Measurements from ENCODE around the gene CD96. TPM values are rescaled to one million over a fixed set of nuclear protein-coding genes. Genes with fewer than 3 reads are reported as not detected.

CD96 gene
- total RNA-seq, 1 donor from 2014 or later = 0.61 TPM

- H3K4me1 Mint-ChIP-seq (ENCODE audit: low read depth, unreplicated experiment) = peaks cover 33% of the 10 kb centered on the region
- H3K4me3 Mint-ChIP-seq (ENCODE audit: unreplicated experiment) = no peak overlapping the region
- FAIRE-seq (peak; percentile 55), DNase-seq (ENCODE audit: low read depth) (peak; percentile 66)
- no peaks in the 10 kb centered on the region for H3K79me2 ChIP-seq (ENCODE audit: insufficient read depth, low read length)
- H3K4me3 ChIP-seq (ENCODE audit: insufficient read depth, low read depth, low read length) = no peak overlapping the region
- no peaks in the 10 kb centered on the region for H4K20me1 ChIP-seq (ENCODE audit: insufficient read depth, low read length)
- H3K9me3 ChIP-seq (ENCODE audit: insufficient read depth, low read depth, low read length) = no peaks in the 10 kb centered on the region
- no peaks in the 10 kb centered on the region for H3K9me3 Mint-ChIP-seq (ENCODE audit: unreplicated experiment)
- H3K4me2 ChIP-seq (ENCODE audit: low read length) = peak overlapping the region; percentile 71
- H2AFZ ChIP-seq (ENCODE audit: low read depth, low read length) = peak overlapping the region; percentile 44
- no peaks in the 10 kb centered on the region for H3K27me3 ChIP-seq (ENCODE audit: insufficient read depth, low read length)
- H3K9ac ChIP-seq (ENCODE audit: low read length) = no peak overlapping the region
- H3K36me3 ChIP-seq (ENCODE audit: insufficient read depth, low read length) = no peaks in the 10 kb centered on the region
- no peak overlapping the region for H3K27ac ChIP-seq (ENCODE audit: low read depth, low read length)
- no peak for TF ChIP-seq EZH2 (IDR thresholded peaks at IDR 0.05; ENCODE audit: insufficient read depth, low read length)
- no peak for TF ChIP-seq CTCF (IDR thresholded peaks at IDR 0.05; ENCODE audit: insufficient read depth, low read depth, low read length)
- no peaks in the 10 kb centered on the region for H3K27me3 Mint-ChIP-seq (ENCODE audit: low read depth, unreplicated experiment)
- H3K27ac Mint-ChIP-seq (ENCODE audit: unreplicated experiment) = peak overlapping the region; percentile 27
- H3K4me1 ChIP-seq (ENCODE audit: insufficient read depth, low read length) = peaks cover 33% of the 10 kb centered on the region
- H3K36me3 Mint-ChIP-seq (ENCODE audit: low read depth, unreplicated experiment) = no peaks in the 10 kb centered on the region
These were observed 3.3 kb upstream of the CD96 start for GRCh38 chr3:111538681-111539083.

- H3K27me3 Mint-ChIP-seq (ENCODE audit: low read depth, unreplicated experiment) = no peaks in the 10 kb centered on the region
- peak overlapping the region; percentile 71 for H3K4me2 ChIP-seq (ENCODE audit: low read length)
- H3K9ac ChIP-seq (ENCODE audit: low read length) = no peak overlapping the region
These were observed 2.4 kb upstream of the CD96 start for GRCh38 chr3:111539351-111540331.

More at GRCh38 chr3:111539351-111540331, 2.4 kb upstream of the CD96 start:
- Histone ChIP-seq H3K36me3 (ENCODE audit: insufficient read depth, low read length) (no peaks in the 10 kb centered on the region), H3K9me3 (ENCODE audit: insufficient read depth, low read depth, low read length) (no peaks in the 10 kb centered on the region), H3K4me1 (ENCODE audit: insufficient read depth, low read length) (peaks cover 27% of the 10 kb centered on the region), H3K4me3 (ENCODE audit: insufficient read depth, low read depth, low read length) (no peak overlapping the region), H4K20me1 (ENCODE audit: insufficient read depth, low read length) (no peaks in the 10 kb centered on the region), H3K79me2 (ENCODE audit: insufficient read depth, low read length) (no peaks in the 10 kb centered on the region), H3K27me3 (ENCODE audit: insufficient read depth, low read length) (no peaks in the 10 kb centered on the region), H2AFZ (ENCODE audit: low read depth, low read length) (peak overlapping the region; percentile 28), H3K27ac (ENCODE audit: low read depth, low read length) (no peak overlapping the region)
- H3K27ac Mint-ChIP-seq (ENCODE audit: unreplicated experiment) = peak overlapping the region; percentile 12
- H3K36me3 Mint-ChIP-seq (ENCODE audit: low read depth, unreplicated experiment) = no peaks in the 10 kb centered on the region
- H3K4me1 Mint-ChIP-seq (ENCODE audit: low read depth, unreplicated experiment) = peaks cover 25% of the 10 kb centered on the region
- TF ChIP-seq EZH2 (IDR thresholded peaks at IDR 0.05; ENCODE audit: insufficient read depth, low read length) (no peak), CTCF (IDR thresholded peaks at IDR 0.05; ENCODE audit: insufficient read depth, low read depth, low read length) (peak; percentile 85)
- FAIRE-seq = no peak
- no peak for DNase-seq (ENCODE audit: low read depth)
- H3K4me3 Mint-ChIP-seq (ENCODE audit: unreplicated experiment) = no peak overlapping the region
- H3K9me3 Mint-ChIP-seq (ENCODE audit: unreplicated experiment) = no peaks in the 10 kb centered on the region
